Parietal lobe (tissue), 2 donors: ENCODE data around the gene SNX6. TPM values are rescaled to one million over a fixed set of nuclear protein-coding genes. Genes with fewer than 3 reads are reported as not detected.

Experiments
- small RNA-seq: library from RNA; depleted of rRNA; stranded (forward); fragments of <200 nt; gene quantifications from one replicate; pipeline ENCODE3, GENCODE V24; 2014; ENCODE audit warnings: low replicate concordance
- total RNA-seq: library from RNA; depleted of rRNA; stranded (reverse); fragments of >200 nt; gene quantifications from one replicate; pipeline ENCODE4 v1.2.3, GENCODE V29; 2014

Gene SNX6
- 81.1 TPM for total RNA-seq

DNA sequence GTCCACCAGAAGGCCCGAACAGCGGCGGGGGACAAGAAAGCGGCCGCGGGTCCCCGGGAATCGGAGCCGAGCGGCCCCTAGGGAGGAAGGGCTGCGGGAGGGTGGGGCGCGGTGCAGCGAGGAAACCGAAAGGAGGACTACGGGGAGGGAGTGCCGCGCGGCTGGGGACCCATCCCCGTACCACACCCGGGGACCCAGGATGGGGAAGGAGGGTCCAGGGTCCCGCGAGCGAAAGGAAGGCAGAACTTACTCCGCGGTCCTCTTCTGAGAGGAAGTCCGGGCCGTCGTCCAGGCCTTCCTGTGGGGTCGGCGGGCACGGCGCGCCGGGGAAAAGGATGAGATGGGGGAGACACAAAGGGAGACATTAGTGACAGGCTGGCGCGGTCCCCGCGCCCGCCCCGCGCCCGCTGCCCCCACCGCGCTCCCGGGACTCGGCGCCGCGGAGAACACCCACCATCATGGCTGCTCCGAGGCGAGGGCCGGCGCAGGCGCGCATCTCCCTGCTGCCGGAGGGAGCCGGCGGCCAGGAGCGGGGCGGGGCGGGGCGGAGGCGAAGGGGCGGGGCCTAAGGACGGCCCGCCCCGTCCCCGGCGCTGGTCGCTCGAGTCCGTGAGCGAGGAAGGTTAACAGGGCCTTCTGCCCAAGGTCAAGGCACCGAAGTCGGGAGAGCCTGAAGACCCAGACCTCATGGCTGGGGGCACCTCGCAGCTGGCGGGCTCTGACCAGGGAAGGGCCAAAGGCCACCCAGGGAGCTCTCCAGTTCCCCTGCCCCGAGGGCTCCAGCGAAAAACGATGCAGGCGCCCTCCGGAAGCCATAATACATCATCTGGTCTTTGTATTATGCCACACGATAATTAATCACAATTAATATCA is at the start of gene SNX6:
Gene SNX6, minus strand, starts transcription at position 492 of the 873 bp plus-strand sequence. Its CDS starts 32 bp downstream, at position 460.

GRCh38 chr14:34539407-34540180 is 90.4 kb downstream of the SNX6 start, which contains the start of gene EAPP:
EAPP (minus strand) TSS chr14:34539701; CDS start chr14:34539628, 73 bp downstream.

Small RNAs within 50 kb of the gene (small RNA-seq; reads per million reads assigned to genes)
- not detected for gene RNU1-27P
- not detected for gene RNU1-28P
- gene RNU6-1261P, result not detected

Other genes with a start within 250 kb of the SNX6 start
- gene SPTSSA, start 167.9 kb downstream of the SNX6 start, total RNA-seq, result 8.8 TPM
- 53.5 TPM for gene EAPP, start 90.4 kb downstream of the SNX6 start, total RNA-seq
- gene CFL2, start 84.4 kb upstream of the SNX6 start, total RNA-seq, result 41.0 TPM
- 40.7 TPM for gene BAZ1A, start 245.2 kb upstream of the SNX6 start, total RNA-seq